Neural cell (in vitro differentiated cells): ENCODE results near the gene ERICH6. TPM values are rescaled to one million over a fixed set of nuclear protein-coding genes. Genes with fewer than 3 reads are reported as not detected.

Source experiments
- H2AFZ ChIP-seq: fragments of 200-600, 300-800 bp; sonication (generic), shearing (Covaris generic); 2 replicates; pipeline ENCODE4 v1.6.0; 2014; ENCODE audit warnings: low read depth, mild to moderate bottlenecking, antibody characterized with exemption, low read length, moderate library complexity
- H3F3A ChIP-seq: fragments of 200-600 bp; shearing (Covaris generic); 2 replicates; pipeline ENCODE4 v1.6.1; 2016; ENCODE audit warnings: mild to moderate bottlenecking, moderate library complexity, mixed read lengths, antibody characterized with exemption, low read length; ENCODE audit not compliant: insufficient read depth, poor library complexity, severe bottlenecking
- H3K27ac ChIP-seq: fragments of 200-600, 300-800 bp; sonication (generic), shearing (Covaris generic); 2 replicates; pipeline ENCODE4 v1.5.1; 2014; ENCODE audit warnings: mild to moderate bottlenecking, low read length, moderate library complexity
- H3K27me3 ChIP-seq: fragments of 300-800, 200-600 bp; sonication (generic), shearing (Covaris generic); 2 replicates; pipeline ENCODE4 v1.6.0; 2014; ENCODE audit warnings: mild to moderate bottlenecking, low read depth, low read length, moderate library complexity; ENCODE audit not compliant: insufficient read depth
- H3K36me3 ChIP-seq: fragments of 300-800, 200-600 bp; sonication (generic), shearing (Covaris generic); 2 replicates; pipeline ENCODE4 v1.5.1; 2014; ENCODE audit warnings: mild to moderate bottlenecking, antibody characterized with exemption, low read length, moderate library complexity; ENCODE audit not compliant: insufficient read depth
- H3K4me2 ChIP-seq: fragments of 300-800, 200-600 bp; sonication (generic), shearing (Covaris generic); 2 replicates; pipeline ENCODE4 v1.6.0; 2014; ENCODE audit warnings: mild to moderate bottlenecking, low read length
- H3K4me3 ChIP-seq: fragments of 300-800, 200-600 bp; sonication (generic), shearing (Covaris generic); 2 replicates; pipeline ENCODE4 v1.5.1; 2014; ENCODE audit warnings: mild to moderate bottlenecking, low read length, moderate library complexity
- H3K79me2 ChIP-seq: fragments of 200-600 bp; shearing (Covaris generic); replicated peaks from 2 replicates; pipeline ENCODE4 v1.6.0; 2014; ENCODE audit warnings: mild to moderate bottlenecking, low read length, moderate library complexity; ENCODE audit not compliant: insufficient read depth
- H3K9ac ChIP-seq: fragments of 300-800, 200-600 bp; sonication (generic), shearing (Covaris generic); 2 replicates; pipeline ENCODE4 v1.6.1; 2016; ENCODE audit warnings: mild to moderate bottlenecking, low read length, mixed read lengths
- H3K9me2 ChIP-seq: fragments of 200-600 bp; shearing (Covaris generic); 2 replicates; pipeline ENCODE4 v1.6.1; 2016; ENCODE audit warnings: mild to moderate bottlenecking, low read length, mixed read lengths; ENCODE audit not compliant: insufficient read depth
- H3K9me3 ChIP-seq: fragments of 200-600, 300-800 bp; sonication (generic), shearing (Covaris generic); 2 replicates; pipeline ENCODE4 v1.6.1; 2016; ENCODE audit warnings: mild to moderate bottlenecking, mixed run types, low read length, moderate library complexity, mixed read lengths
- H4K20me1 ChIP-seq: fragments of 200-600 bp; shearing (Covaris generic); 2 replicates; pipeline ENCODE4 v1.6.1; 2016; ENCODE audit warnings: mild to moderate bottlenecking, mixed run types; ENCODE audit not compliant: insufficient read depth
- EP300 ChIP-seq: fragments of 450-650 bp; conservative IDR thresholded peaks from 2 replicates; pipeline ENCODE4 v1.6.1; 2014; ENCODE audit warnings: antibody characterized with exemption, mild to moderate bottlenecking, moderate library complexity; ENCODE audit not compliant: poor library complexity, severe bottlenecking
- EZH2 ChIP-seq: fragments of 200-600, 300-800 bp; shearing (Covaris generic), sonication (generic); IDR thresholded peaks from 2 replicates; pipeline ENCODE4 v1.6.1; 2014; ENCODE audit warnings: antibody characterized with exemption, low read length, borderline replicate concordance, mild to moderate bottlenecking; ENCODE audit not compliant: insufficient read depth, poor library complexity, severe bottlenecking
- MXI1 ChIP-seq: fragments of 450-650 bp; conservative IDR thresholded peaks from 2 replicates; pipeline ENCODE4 v1.6.1; 2014; ENCODE audit warnings: antibody characterized with exemption, mild to moderate bottlenecking; ENCODE audit not compliant: poor library complexity, severe bottlenecking
- POLR2AphosphoS5 ChIP-seq: IDR thresholded peaks from 2 replicates; pipeline ENCODE4 v1.6.1; 2012
- RAD21 ChIP-seq: fragments of 450-650 bp; conservative IDR thresholded peaks from 2 replicates; pipeline ENCODE4 v1.6.1; 2014; ENCODE audit warnings: antibody characterized with exemption, mild to moderate bottlenecking, moderate library complexity
- REST ChIP-seq: IDR thresholded peaks from 2 replicates; pipeline ENCODE4 v1.6.1; 2012; ENCODE audit warnings: borderline replicate concordance
- SMC3 ChIP-seq: fragments of 450-650 bp; conservative IDR thresholded peaks from 2 replicates; pipeline ENCODE4 v1.6.1; 2014; ENCODE audit warnings: antibody characterized with exemption, mild to moderate bottlenecking, moderate library complexity; ENCODE audit not compliant: poor library complexity
- TAF1 ChIP-seq: IDR thresholded peaks from 2 replicates; pipeline ENCODE4 v1.6.1; 2012; ENCODE audit warnings: low read depth
- polyA plus RNA-seq: library from polyadenylated mRNA; depleted of rRNA; stranded (reverse); fragments of >200 nt; gene quantifications from 2 replicates; pipeline ENCODE4 v1.2.3, GENCODE V29; 2014
- TF ChIP-seq, protein P1 (sequence below): fragments of 450-650 bp; IDR thresholded peaks from 2 replicates; pipeline ENCODE4 v1.5.1; 2014; ENCODE audit warnings: antibody characterized with exemption, mild to moderate bottlenecking, moderate library complexity; ENCODE audit not compliant: poor library complexity, severe bottlenecking

The ERICH6 gene
- polyA plus RNA-seq, 1 donor from 2014 or later, result not detected

DNA sequence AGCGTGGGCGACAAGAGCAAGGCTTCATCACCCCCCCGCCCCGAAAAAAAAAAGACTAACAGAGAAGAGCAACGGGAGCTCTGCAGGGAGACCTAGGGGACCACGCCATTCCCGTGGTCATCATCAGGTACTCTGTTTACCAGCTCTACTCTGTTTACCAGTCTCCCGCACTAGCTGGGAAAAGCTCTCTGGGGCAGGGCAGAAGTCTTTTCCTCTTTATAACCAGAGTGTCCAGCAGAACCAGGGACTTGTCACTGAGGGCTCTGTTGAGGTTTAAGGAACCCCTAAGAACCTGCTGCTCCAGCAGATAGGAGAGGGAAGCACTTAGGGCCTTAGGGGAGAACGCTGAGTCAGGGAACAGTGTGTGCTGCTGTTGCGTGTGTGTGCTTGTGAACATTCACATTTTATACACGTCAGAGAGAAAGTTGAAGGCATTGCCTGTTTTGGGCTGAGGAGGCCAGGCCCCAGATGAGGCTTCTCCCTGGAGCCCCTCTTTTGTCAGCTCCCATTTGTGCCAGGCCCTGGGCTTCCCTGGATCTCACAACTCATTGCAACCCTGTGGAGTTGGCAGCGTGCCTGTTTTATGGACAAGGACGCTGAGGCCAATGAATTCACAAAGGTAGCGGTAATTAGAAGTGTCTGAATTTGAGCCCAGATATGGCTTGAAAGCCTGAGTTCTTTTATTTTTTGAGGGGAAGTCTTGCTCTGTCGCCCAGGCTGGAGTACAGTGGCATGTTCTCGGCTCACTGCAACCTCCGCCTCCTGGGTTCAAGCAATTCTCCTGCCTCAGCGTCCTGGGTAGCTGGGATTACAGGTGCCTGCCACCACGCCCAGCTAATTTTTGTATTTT lies 24.2 kb upstream of the ERICH6 start:
- no peak overlapping the region for H3K27ac ChIP-seq
- no peaks in the 10 kb centered on the region for H3K79me2 ChIP-seq
- no peaks in the 10 kb centered on the region for H3K9me2 ChIP-seq
- H3K4me2 ChIP-seq, result no peak overlapping the region
- H4K20me1 ChIP-seq, result no peaks in the 10 kb centered on the region
- TF ChIP-seq POLR2AphosphoS5, result no peak
- TF ChIP-seq, protein P1, sequence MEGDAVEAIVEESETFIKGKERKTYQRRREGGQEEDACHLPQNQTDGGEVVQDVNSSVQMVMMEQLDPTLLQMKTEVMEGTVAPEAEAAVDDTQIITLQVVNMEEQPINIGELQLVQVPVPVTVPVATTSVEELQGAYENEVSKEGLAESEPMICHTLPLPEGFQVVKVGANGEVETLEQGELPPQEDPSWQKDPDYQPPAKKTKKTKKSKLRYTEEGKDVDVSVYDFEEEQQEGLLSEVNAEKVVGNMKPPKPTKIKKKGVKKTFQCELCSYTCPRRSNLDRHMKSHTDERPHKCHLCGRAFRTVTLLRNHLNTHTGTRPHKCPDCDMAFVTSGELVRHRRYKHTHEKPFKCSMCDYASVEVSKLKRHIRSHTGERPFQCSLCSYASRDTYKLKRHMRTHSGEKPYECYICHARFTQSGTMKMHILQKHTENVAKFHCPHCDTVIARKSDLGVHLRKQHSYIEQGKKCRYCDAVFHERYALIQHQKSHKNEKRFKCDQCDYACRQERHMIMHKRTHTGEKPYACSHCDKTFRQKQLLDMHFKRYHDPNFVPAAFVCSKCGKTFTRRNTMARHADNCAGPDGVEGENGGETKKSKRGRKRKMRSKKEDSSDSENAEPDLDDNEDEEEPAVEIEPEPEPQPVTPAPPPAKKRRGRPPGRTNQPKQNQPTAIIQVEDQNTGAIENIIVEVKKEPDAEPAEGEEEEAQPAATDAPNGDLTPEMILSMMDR, result no peak
- no peak for TF ChIP-seq RAD21
- TF ChIP-seq REST, result no peak
- no peak for TF ChIP-seq MXI1
- no peak for TF ChIP-seq SMC3
- no peak for TF ChIP-seq EP300
- TF ChIP-seq TAF1, result no peak
- no peak for TF ChIP-seq EZH2
- no peaks in the 10 kb centered on the region for H3F3A ChIP-seq
- H3K36me3 ChIP-seq, result no peaks in the 10 kb centered on the region
- H3K4me3 ChIP-seq, result no peak overlapping the region
- H2AFZ ChIP-seq, result no peak overlapping the region
- H3K9me3 ChIP-seq, result no peaks in the 10 kb centered on the region
- H3K9ac ChIP-seq, result no peak overlapping the region
- no peaks in the 10 kb centered on the region for H3K27me3 ChIP-seq

DNA sequence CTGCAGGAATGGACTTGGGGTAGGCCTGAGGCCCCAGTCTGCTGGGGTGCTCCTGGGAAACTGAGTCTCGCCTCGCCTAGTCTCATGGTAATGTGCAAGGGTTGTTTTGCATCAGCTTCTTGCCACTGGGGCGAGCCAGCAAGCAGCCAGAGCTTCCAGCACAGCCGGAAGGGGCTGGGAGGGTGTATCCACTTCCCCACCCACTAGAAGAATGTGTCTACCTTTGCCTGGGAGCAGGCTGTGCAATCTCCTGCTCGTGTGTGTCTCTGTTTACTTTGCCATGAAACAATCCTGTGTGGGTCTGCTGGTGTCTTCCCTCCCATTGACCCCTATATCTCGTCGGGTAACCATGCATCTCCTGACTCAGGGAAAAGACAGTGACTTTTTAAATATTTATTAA lies 21.8 kb upstream of the ERICH6 start:
- Histone ChIP-seq H3K27ac (no peak overlapping the region), H3K4me3 (no peak overlapping the region), H2AFZ (no peak overlapping the region), H3K9me3 (no peaks in the 10 kb centered on the region), H3K4me2 (no peak overlapping the region), H3K9ac (no peak overlapping the region), H3K27me3 (no peaks in the 10 kb centered on the region), H3K9me2 (no peaks in the 10 kb centered on the region), H3K79me2 (no peaks in the 10 kb centered on the region), H4K20me1 (no peaks in the 10 kb centered on the region), H3F3A (no peaks in the 10 kb centered on the region), H3K36me3 (no peaks in the 10 kb centered on the region)
- TF ChIP-seq REST (no peak), MXI1 (no peak), EZH2 (no peak), RAD21 (no peak)
